Measurements from ENCODE around the gene CLTRN.
A peak's percentile ranks its signal among the peaks of the same experiment; 100 is the strongest.

GRCh38 chrX:15674841-15675489 is 10.4 kb upstream of the CLTRN start:
- TF ChIP-seq CTCF (IDR thresholded peaks at IDR 0.05; ENCODE audit: extremely low read depth in 1 of 2, insufficient read depth in 1 of 2, low read depth in 1 of 2, low read length in 2 of 2): no peak
- TF ChIP-seq POLR2AphosphoS5 (IDR thresholded peaks at IDR 0.05; ENCODE audit: insufficient read depth, low read depth, low read length): peak; percentile 21
- TF ChIP-seq POLR2A (IDR thresholded peaks at IDR 0.05; ENCODE audit: low read depth, low read length): peak; percentile 24
- no peak for TF ChIP-seq MYC (IDR thresholded peaks at IDR 0.05; ENCODE audit: low read depth, low read length)
- TF ChIP-seq FOS (IDR thresholded peaks at IDR 0.05; ENCODE audit: borderline replicate concordance, insufficient read depth, low read length): no peak
